ENCODE results near the gene HOXB6.

DNA sequence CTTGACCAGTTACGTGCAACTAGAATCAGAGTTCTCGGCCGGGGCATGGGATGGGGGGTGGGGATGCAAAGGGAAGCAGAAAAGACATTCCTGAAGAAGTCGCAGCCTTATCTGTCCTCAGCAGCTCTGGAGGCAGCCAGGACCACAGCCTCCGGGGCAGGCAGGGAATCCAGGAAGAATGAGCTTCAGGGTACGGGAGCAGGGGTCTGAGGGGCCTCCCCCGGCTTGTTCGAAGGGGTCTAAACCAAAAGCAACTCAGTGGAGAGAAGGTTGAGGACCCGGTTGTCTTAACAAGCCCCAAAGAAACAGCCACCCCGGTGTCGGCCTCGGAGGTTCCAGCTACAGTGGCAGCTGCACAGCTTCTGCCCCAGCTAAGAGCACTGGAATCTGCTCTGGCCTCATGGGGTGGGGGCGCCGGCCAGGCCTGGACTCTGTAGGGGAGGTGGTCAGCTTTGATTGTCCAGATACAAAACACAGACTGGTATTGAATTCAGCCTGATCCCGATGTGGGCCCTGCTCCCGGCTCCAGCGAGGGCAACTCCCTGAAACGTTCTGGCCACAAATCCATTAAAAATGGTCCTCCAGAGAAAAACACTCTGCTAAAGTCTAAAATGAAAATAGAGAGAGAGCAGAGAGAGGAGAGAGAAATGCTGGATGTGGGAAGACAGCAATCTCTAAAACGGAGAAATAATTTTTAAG is 34.3 kb downstream of the HOXB6 start:
- no peak for TF ChIP-seq CTCF (conservative IDR thresholded peaks at IDR 0.05)
- no peak for TF ChIP-seq ZFX (IDR thresholded peaks at IDR 0.05)

Data from C4-2B (cell line).